GM12878 (cell line): Measurements from ENCODE around the gene IFT52. TPM values are rescaled to one million over a fixed set of nuclear protein-coding genes. Genes with fewer than 3 reads are reported as not detected.

ENCODE experiments used
- ATF2 ChIP-seq: IDR thresholded peaks from 2 replicates; pipeline ENCODE4 v1.6.1; 2012; ENCODE audit warnings: low read length, inconsistent platforms
- MYC ChIP-seq: IDR thresholded peaks from 2 replicates; pipeline ENCODE4 v1.6.1; 2011; ENCODE audit warnings: mild to moderate bottlenecking, low read length, moderate library complexity, inconsistent platforms; ENCODE audit not compliant: insufficient read depth, insufficient replicate concordance, insufficient read length, severe bottlenecking
- NFIC ChIP-seq: IDR thresholded peaks from 2 replicates; pipeline ENCODE4 v1.6.1; 2012; ENCODE audit warnings: low read depth, mild to moderate bottlenecking, inconsistent platforms, low read length, moderate library complexity
- ZZZ3 ChIP-seq: IDR thresholded peaks from 2 replicates; pipeline ENCODE4 v1.6.1; 2011; ENCODE audit warnings: low read depth; ENCODE audit not compliant: control insufficient read depth, insufficient read length
- polyA plus RNA-seq, 11 experiments: library from polyadenylated mRNA; depleted of rRNA in 4 of 11; unstranded in 6 of 11; stranded (reverse) in 5 of 11; fragments of >200 nt; fragmentation: Nextera tagmentation in 4 of 11; fragmentation: Illumina TruSeq in 1 of 11; extraction: Ambion mirVana in 4 of 11; extraction: Trizol in 1 of 11; gene quantifications; 1 replicate in 1 of 11; 2 replicates in 10 of 11; pipeline versions ENCODE4 v1.2.1 to v1.2.3, GENCODE V29; 2011 to 2016; ENCODE audit warnings: inconsistent platforms in 2 of 11, missing spikeins in 2 of 11, low read depth in 1 of 11
- total RNA-seq, 4 experiments: library from RNA; depleted of rRNA in 3 of 4; stranded (reverse); fragments of >200 nt in 3 of 4; fragmentation: Illumina TruSeq in 1 of 4; extraction: Trizol in 1 of 4; gene quantifications; 2 replicates each; pipeline versions ENCODE4 v1.2.1 to v1.2.3, GENCODE V29; 2013 to 2021
- TF ChIP-seq, protein P1 (sequence below): fragments of 450-650 bp; IDR thresholded peaks from 2 replicates; pipeline ENCODE4 v1.6.1; 2017; ENCODE audit warnings: mild to moderate bottlenecking, moderate library complexity

IFT52 gene
- total and polyA plus RNA-seq, 10 of the 15 experiments (the other 5 are each of a cell fraction or from before 2014, with no cell fraction given), result 18.1 to 30.5 (median 26.0) TPM

GRCh38 chr20:43665466-43666176 is 74.9 kb downstream of the IFT52 start (continued):
- TF ChIP-seq NFIC, result no peak
- TF ChIP-seq ATF2, result no peak
- TF ChIP-seq, protein P1, sequence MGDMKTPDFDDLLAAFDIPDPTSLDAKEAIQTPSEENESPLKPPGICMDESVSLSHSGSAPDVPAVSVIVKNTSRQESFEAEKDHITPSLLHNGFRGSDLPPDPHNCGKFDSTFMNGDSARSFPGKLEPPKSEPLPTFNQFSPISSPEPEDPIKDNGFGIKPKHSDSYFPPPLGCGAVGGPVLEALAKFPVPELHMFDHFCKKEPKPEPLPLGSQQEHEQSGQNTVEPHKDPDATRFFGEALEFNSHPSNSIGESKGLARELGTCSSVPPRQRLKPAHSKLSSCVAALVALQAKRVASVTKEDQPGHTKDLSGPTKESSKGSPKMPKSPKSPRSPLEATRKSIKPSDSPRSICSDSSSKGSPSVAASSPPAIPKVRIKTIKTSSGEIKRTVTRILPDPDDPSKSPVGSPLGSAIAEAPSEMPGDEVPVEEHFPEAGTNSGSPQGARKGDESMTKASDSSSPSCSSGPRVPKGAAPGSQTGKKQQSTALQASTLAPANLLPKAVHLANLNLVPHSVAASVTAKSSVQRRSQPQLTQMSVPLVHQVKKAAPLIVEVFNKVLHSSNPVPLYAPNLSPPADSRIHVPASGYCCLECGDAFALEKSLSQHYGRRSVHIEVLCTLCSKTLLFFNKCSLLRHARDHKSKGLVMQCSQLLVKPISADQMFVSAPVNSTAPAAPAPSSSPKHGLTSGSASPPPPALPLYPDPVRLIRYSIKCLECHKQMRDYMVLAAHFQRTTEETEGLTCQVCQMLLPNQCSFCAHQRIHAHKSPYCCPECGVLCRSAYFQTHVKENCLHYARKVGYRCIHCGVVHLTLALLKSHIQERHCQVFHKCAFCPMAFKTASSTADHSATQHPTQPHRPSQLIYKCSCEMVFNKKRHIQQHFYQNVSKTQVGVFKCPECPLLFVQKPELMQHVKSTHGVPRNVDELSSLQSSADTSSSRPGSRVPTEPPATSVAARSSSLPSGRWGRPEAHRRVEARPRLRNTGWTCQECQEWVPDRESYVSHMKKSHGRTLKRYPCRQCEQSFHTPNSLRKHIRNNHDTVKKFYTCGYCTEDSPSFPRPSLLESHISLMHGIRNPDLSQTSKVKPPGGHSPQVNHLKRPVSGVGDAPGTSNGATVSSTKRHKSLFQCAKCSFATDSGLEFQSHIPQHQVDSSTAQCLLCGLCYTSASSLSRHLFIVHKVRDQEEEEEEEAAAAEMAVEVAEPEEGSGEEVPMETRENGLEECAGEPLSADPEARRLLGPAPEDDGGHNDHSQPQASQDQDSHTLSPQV, result no peak
- TF ChIP-seq ZZZ3, result no peak
- no peak for TF ChIP-seq MYC
- TF ChIP-seq, all 136 proteins: peak for 0
